Testis (tissue), 3 donors: ENCODE results near the gene PPARG. TPM values are rescaled to one million over a fixed set of nuclear protein-coding genes. Genes with fewer than 3 reads are reported as not detected.

ENCODE experiments used
- DNase-seq: peaks from one replicate; pipeline ENCODE4 v3.0.0-alpha.2; 2019
- H3K27ac ChIP-seq, 2 donors: fragments of 200-600 bp; sonication (generic); one replicate each; pipeline ENCODE4 v1.5.1; 2019
- H3K27me3 ChIP-seq: fragments of 200-600 bp; sonication (generic); one replicate; pipeline ENCODE4 v1.5.1; 2019
- H3K36me3 ChIP-seq: fragments of 200-600 bp; sonication (generic); one replicate; pipeline ENCODE4 v1.5.1; 2017; ENCODE audit warnings: low read depth; ENCODE audit errors: missing control alignments
- H3K4me1 ChIP-seq: fragments of 200-600 bp; sonication (generic); one replicate; pipeline ENCODE4 v1.5.1; 2019
- H3K4me3 ChIP-seq, 2 donors: fragments of 200-600 bp; sonication (generic); one replicate each; pipeline ENCODE4 v1.5.1; 2017 to 2019
- H3K9me3 ChIP-seq: fragments of 200-600 bp; sonication (generic); one replicate; pipeline ENCODE4 v1.5.1; 2017
- POLR2A ChIP-seq: fragments of 450-650 bp; IDR thresholded peaks from one replicate; pipeline ENCODE4 v1.6.1; 2017; ENCODE audit warnings: antibody characterized with exemption, mild to moderate bottlenecking, moderate library complexity
- WGBS, 2 donors: methylation state at CpG; one replicate each; pipeline ENCODE4 v1.1.5; 2018; 5-methylcytosine and 5-hydroxymethylcytosine counted together
- intact Hi-C: fragments of 100-400 bp; cut with DNase I; formaldehyde crosslinking; loops from one replicate; pipeline ENCODE4 v1.15.1; 2023; ENCODE audit warnings: low total_unique reads
- polyA plus RNA-seq: library from polyadenylated mRNA; stranded (reverse); fragments of 350-450 nt; fragmentation: Illumina TruSeq; extraction: RNeasy Lipid Tissue Mini Kit (QIAGEN cat#74804); gene quantifications from one replicate; pipeline ENCODE4 v1.2.3, GENCODE V29; 2014; ENCODE audit warnings: low read depth, low replicate concordance; ENCODE audit not compliant: insufficient read depth
- total RNA-seq, 2 donors: library from RNA; depleted of rRNA; stranded (reverse); fragments of >200 nt; gene quantifications; one replicate each; pipeline ENCODE4 v1.2.3, GENCODE V29; 2016
- TF ChIP-seq, protein P1 (sequence below), 3 experiments: fragments of 450-650 bp in 2 of 3; fragments of 200-600 bp in 1 of 3; sonication (generic) in 1 of 3; IDR thresholded peaks; one replicate each; pipeline ENCODE4 v1.5.1; 2016 to 2019; ENCODE audit warnings: antibody characterized with exemption in 3 of 3, mild to moderate bottlenecking in 2 of 3, moderate library complexity in 1 of 3

PPARG gene
- total and polyA plus RNA-seq, 3 donors from 2014 or later: 12.1 to 18.7 (median 17.6) TPM

DNA sequence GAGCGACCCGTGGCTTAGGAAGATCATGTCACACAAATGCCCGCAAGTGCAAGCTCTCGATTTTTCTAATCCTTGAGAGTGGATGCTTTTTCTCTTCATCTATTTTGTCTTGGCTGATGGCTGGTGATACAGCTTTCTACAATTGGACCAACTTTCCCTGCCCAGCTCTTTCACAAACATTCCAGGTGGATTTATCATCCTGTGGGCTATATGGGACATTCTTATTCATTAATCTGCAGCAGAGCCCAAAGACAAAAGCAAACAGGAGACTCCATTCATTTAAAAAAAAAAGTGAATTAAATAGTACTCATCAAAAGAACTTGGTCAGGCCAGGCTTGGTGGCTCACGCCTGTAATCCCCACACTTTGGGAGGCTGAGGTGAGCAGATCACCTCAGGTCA lies 181.2 kb downstream of the PPARG start:
- Histone ChIP-seq H3K4me1 (no peaks in the 10 kb centered on the region), H3K36me3 (no peaks in the 10 kb centered on the region), H3K9me3 (no peaks in the 10 kb centered on the region), H3K4me3 (no peak overlapping the region), H3K27ac (no peak overlapping the region), H3K27me3 (no peaks in the 10 kb centered on the region)
- no peak for DNase-seq
- TF ChIP-seq, protein P1, sequence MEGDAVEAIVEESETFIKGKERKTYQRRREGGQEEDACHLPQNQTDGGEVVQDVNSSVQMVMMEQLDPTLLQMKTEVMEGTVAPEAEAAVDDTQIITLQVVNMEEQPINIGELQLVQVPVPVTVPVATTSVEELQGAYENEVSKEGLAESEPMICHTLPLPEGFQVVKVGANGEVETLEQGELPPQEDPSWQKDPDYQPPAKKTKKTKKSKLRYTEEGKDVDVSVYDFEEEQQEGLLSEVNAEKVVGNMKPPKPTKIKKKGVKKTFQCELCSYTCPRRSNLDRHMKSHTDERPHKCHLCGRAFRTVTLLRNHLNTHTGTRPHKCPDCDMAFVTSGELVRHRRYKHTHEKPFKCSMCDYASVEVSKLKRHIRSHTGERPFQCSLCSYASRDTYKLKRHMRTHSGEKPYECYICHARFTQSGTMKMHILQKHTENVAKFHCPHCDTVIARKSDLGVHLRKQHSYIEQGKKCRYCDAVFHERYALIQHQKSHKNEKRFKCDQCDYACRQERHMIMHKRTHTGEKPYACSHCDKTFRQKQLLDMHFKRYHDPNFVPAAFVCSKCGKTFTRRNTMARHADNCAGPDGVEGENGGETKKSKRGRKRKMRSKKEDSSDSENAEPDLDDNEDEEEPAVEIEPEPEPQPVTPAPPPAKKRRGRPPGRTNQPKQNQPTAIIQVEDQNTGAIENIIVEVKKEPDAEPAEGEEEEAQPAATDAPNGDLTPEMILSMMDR (IDR thresholded peaks at IDR 0.05): no peak
- no peak for TF ChIP-seq POLR2A
- intact Hi-C loops: no loop called here
- WGBS, 2 donors: 74 to 77% methylated on average over 5 of the region's 5 CpGs

DNA sequence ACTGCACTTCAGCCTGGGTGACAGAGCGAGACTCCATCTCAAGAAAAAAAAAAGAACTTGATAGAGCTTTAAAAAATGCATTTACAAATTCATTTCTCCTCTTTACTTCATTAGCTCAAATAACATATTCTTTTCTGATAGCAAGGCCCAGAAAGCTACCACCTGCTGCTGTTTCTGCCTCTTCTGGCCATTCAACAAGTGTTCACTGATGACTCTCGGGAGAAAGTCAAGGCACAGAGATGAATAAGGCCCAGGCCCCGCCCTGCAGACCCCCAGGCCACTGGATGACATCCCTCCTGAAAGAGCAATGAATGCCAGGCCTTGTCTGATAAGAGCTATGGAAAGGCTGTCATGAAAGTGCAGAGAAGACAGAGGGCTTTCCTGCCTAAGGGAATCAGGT lies 181.8 kb downstream of the PPARG start:
- no peaks in the 10 kb centered on the region for H3K27me3 ChIP-seq
- intact Hi-C loops: no loop called here
- no peaks in the 10 kb centered on the region for H3K4me1 ChIP-seq
- H3K4me3 ChIP-seq: no peak overlapping the region
- WGBS, 2 donors: 90 to 92% methylated on average over 3 of the region's 3 CpGs
- H3K9me3 ChIP-seq: no peaks in the 10 kb centered on the region
- H3K36me3 ChIP-seq: no peaks in the 10 kb centered on the region
- no peak overlapping the region for H3K27ac ChIP-seq
- no peak for TF ChIP-seq POLR2A
- TF ChIP-seq, protein P1 (IDR thresholded peaks at IDR 0.05): no peak
- no peak for DNase-seq

DNA sequence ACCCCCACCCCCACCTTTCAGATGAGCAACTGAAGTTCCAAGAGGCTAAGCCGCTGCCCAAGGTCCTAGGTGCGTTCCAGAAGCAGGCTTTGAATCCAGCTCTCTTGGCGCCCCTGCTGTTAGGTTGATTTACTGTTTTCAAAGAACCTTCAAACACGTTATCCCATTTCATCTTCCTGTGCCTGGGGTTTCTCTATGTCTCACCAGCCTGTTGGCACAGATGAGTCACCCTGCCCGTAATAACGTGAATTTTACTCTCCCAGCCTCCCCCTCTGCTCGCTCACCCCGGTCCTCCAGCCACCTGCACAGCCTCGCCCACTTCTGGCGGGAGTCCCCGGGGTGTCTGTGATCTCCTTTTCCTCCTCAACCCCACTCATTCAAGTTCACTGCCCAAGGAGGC lies 182.4 kb downstream of the PPARG start:
- Histone ChIP-seq H3K9me3 (no peaks in the 10 kb centered on the region), H3K4me3 (no peak overlapping the region), H3K36me3 (no peaks in the 10 kb centered on the region), H3K27me3 (no peaks in the 10 kb centered on the region), H3K27ac (no peak overlapping the region), H3K4me1 (no peaks in the 10 kb centered on the region)
- 87 to 89% methylated on average over 11 of the region's 11 CpGs for WGBS, 2 donors
- TF ChIP-seq, protein P1 (IDR thresholded peaks at IDR 0.05): no peak
- TF ChIP-seq POLR2A: no peak
- intact Hi-C loops: no loop called here
- no peak for DNase-seq

DNA sequence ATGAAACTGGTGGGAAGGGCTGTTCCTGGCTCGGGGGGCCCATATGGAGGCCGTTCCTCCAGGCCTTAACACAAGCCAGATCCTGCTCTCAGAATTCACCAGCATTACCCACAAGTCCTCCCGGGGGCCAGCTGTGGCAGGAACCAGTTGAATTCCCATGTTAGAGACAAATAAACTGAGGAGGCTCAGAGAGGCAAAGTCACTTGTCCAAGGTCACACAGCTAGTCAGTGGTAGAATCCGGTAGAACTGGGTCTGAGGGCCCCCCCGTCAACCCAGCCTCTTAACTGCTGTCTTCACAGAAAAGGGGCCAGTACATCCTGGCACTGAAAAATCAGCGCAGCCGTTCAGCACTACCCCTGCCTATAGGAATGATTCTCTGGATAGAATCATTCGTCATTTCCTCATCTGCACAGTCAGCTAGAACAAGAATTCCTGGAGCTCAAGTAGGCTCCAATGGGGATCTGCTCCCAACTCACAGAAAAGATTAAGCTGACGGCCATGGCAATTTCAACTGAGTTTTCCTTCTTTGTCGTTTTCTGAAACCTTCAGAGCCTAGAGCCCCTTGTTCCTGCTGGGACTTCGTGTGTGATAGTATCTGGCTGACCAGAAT lies 183.2 kb downstream of the PPARG start:
- Histone ChIP-seq H3K4me3 (no peak overlapping the region), H3K27me3 (no peaks in the 10 kb centered on the region), H3K36me3 (no peaks in the 10 kb centered on the region), H3K4me1 (no peaks in the 10 kb centered on the region), H3K27ac (no peak overlapping the region), H3K9me3 (no peaks in the 10 kb centered on the region)
- no peak for TF ChIP-seq POLR2A
- TF ChIP-seq, protein P1 (IDR thresholded peaks at IDR 0.05): no peak
- 84 to 93% methylated on average over 10 to 11 of the region's 11 CpGs for WGBS, 2 donors
- intact Hi-C loops: no loop called here
- no peak for DNase-seq

DNA sequence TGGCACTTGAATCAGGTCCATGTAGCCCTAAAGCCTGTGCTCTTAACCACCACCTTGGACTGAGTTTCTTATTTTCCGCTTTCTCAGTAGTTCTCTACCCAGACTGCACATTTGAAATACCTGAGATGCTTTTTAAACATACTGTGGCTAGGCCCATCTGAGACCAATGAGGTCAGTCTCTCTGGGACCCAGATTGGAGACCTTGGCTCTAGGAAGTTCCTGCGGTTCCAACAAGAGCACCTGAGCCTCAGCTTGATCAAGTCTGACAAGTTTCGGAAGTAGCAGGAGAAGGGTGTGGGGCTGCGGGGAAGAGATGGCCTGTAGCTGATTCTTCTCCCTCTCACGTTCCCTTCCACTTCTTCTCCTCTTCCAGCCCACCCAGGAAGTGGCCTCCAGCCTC lies 183.9 kb downstream of the PPARG start:
- intact Hi-C loops: no loop called here
- WGBS, 2 donors: 81 to 92% methylated on average over 5 of the region's 5 CpGs
- DNase-seq: no peak

More for the DNA sequence above, 183.9 kb downstream of the PPARG start:
- Histone ChIP-seq H3K27me3 (no peaks in the 10 kb centered on the region), H3K9me3 (no peaks in the 10 kb centered on the region), H3K27ac (no peak overlapping the region), H3K4me1 (no peaks in the 10 kb centered on the region), H3K4me3 (no peak overlapping the region), H3K36me3 (no peaks in the 10 kb centered on the region)
- TF ChIP-seq, protein P1 (IDR thresholded peaks at IDR 0.05): no peak
- no peak for TF ChIP-seq POLR2A
